ENCODE results near the gene MAJIN. TPM values are rescaled to one million over a fixed set of nuclear protein-coding genes. Genes with fewer than 3 reads are reported as not detected.

Gene MAJIN
- total RNA-seq, 2 experiments from 2014 or later = not detected

DNA sequence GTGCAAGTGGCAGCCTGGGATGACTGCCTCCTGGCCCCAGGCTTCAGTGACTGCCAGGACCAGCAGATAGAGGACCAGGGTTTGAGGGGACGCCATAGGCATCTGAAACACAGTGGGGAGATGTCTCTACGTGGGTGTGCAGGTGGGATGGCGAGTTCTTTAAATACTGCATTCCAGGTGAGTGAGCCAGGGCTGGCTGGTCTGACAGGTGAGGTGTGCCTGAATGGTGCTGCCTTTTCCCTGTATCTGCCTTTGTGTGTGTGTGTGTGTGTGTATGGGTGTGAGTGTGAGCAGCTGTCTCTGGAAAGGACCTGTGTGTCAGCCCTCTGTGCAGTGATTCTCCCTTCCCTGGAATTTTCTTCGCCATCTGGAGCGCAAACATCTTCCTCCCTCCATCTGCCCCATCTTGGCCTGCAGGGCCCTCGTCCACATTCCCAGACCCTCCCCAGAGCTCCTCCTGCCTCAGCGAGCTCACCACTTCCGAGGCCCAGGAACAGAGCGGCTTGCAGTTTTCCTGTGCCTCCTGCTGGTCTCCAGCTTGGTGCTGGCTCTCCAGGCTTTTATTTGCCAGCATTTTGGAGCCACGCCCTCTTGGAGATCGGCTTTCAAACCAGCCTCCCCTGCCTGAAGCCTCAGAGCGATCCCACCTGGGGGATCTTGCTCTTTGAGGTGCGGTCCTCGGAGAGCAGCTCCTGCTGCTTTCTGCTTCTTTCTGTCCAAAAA is 36.4 kb downstream of the MAJIN start, which contains the start of gene GPHA2:
TSS of gene GPHA2 (minus strand) at position 535 of the 723 bp plus-strand sequence. CDS start at position 102, 433 bp downstream.
- CTCF ChIA-PET = no interaction called here

DNA sequence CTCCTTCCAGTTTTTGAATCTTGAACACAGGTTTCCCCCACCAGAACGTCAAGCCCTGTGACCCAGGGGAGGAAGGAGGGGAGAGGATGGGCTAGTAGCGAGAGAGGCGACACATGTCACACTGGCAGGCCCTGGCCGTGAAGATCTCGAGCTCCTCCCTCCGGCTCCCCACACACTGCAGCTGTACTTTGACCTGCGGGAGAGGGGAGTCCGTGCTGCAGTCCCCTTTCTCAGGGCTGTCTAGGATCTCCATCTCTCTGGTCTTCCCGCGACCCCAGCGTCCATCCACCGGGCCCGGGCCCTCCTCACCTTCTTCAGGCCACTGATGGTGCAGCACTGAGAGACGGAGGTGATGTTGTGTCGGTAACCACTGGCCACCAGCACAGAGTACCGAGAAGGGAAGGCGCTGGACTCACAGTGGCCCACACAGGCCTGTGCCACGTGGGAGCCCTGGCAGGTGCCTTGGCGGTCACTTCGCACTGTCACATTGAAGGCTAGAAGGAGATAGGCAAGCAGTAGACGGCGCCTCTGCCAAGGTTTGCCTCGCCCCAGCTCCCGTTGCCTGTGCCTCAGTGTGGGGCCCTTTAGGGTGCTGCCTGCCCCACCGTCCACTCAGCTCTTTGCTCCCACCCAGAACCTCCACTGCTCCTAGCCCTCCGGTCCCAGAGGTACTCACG is 37.1 kb downstream of the MAJIN start:
- CTCF ChIA-PET = no interaction called here
- POLR2A ChIA-PET = no interaction called here

More for the DNA sequence above, 36.4 kb downstream of the MAJIN start, which contains the start of gene GPHA2:
- POLR2A ChIA-PET = no interaction called here

- ChIA-PET CTCF (interaction anchor here (0.8 kb wide), 1 partner anchor 9 kb away, joined by 3 read pairs; the partner anchor contains the start of gene PPP2R5B), POLR2A (no interaction called here)
Measured at GRCh38 chr11:64933935-64934681, 37.8 kb downstream of the MAJIN start.

GRCh38 chr11:64933213-64933934 is 38.5 kb downstream of the MAJIN start:
- ChIA-PET CTCF (interaction anchor here (0.8 kb wide), 1 partner anchor 9 kb away, joined by 3 read pairs; the partner anchor contains the start of gene PPP2R5B), POLR2A (no interaction called here)

DNA sequence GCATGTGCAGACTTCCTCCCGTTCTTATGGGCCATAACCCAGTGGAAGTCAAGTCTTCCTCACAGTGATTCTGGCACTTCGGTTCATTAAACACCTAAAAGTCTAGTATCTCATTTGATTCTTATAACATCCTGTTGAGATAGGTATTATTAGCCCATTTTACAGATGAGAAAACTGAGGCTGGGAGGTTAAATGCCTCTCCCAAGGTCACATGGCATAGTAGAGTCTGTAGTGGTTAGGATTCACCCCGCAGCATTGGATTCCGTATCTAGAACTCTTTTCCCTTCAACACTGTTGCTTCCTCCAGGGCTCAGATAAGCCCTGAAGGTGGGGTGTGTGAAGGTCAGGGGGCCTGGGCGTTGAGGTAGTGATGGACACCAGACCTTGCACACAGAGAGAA is 39.6 kb downstream of the MAJIN start:
- ChIA-PET POLR2A (no interaction called here), CTCF (no interaction called here)

DNA sequence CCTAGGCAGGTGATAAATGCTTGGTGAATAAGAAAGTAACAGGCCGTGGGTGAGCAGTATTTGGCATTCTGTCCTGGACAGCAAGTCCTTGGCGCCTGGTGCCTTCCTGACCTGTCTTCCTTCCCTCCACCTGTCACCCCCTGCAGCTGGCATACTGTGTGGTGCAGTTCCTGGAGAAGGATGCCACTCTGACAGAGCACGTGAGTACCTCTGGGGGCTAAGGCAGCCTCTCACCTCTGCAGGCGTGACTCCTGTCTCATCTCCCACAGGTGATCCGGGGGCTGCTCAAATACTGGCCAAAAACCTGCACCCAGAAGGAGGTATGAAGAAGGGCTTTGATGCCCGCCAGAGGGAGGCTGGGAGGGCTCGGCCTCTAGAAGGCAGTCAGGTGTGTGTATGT is 40.6 kb downstream of the MAJIN start:
- CTCF ChIA-PET = no interaction called here

DNA sequence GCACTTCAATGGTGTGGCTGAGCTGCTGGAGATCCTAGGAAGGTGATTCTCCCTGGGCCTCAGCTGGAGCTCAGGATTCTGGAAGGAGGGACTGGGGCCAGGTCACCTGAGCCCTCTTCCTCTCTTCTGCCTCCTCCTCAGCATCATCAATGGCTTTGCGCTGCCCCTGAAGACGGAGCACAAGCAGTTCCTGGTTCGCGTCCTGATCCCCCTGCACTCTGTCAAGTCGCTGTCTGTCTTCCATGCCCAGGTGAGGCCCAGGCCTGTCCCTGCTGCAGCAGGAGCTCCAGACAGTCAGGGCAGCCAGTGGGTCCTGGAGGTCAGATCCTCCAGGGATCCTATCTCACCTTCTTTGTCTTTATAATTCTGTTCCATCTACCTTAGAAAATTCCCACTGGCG is 41.6 kb downstream of the MAJIN start:
- ChIA-PET POLR2A (no interaction called here), CTCF (interaction anchor here (1.0 kb wide), 1 partner anchor 84 kb away, joined by 3 read pairs; the partner anchor contains the start of gene ARL2)

More for the DNA sequence above, 40.6 kb downstream of the MAJIN start:
- POLR2A ChIA-PET = no interaction called here

GRCh38 chr11:64929625-64930024 is 42.3 kb downstream of the MAJIN start:
- CTCF ChIA-PET = interaction anchor here (1.3 kb wide), 1 partner anchor 24 kb away, joined by 3 read pairs; no protein-coding TSS in a partner anchor
- POLR2A ChIA-PET = no interaction called here

GRCh38 chr11:64928957-64929356 is 43.0 kb downstream of the MAJIN start:
- ChIA-PET CTCF (interaction anchor here (1.3 kb wide), 1 partner anchor 24 kb away, joined by 3 read pairs; no protein-coding TSS in a partner anchor), POLR2A (no interaction called here)

- ChIA-PET POLR2A (no interaction called here), CTCF (interaction anchor here (1.3 to 1.7 kb wide), 3 partner anchors 39 to 187 kb away, joined by 3 to 5 read pairs (median 4); partner anchors contain the start of gene ARL2)
Measured at GRCh38 chr11:64926689-64927088, 45.2 kb downstream of the MAJIN start.

DNA sequence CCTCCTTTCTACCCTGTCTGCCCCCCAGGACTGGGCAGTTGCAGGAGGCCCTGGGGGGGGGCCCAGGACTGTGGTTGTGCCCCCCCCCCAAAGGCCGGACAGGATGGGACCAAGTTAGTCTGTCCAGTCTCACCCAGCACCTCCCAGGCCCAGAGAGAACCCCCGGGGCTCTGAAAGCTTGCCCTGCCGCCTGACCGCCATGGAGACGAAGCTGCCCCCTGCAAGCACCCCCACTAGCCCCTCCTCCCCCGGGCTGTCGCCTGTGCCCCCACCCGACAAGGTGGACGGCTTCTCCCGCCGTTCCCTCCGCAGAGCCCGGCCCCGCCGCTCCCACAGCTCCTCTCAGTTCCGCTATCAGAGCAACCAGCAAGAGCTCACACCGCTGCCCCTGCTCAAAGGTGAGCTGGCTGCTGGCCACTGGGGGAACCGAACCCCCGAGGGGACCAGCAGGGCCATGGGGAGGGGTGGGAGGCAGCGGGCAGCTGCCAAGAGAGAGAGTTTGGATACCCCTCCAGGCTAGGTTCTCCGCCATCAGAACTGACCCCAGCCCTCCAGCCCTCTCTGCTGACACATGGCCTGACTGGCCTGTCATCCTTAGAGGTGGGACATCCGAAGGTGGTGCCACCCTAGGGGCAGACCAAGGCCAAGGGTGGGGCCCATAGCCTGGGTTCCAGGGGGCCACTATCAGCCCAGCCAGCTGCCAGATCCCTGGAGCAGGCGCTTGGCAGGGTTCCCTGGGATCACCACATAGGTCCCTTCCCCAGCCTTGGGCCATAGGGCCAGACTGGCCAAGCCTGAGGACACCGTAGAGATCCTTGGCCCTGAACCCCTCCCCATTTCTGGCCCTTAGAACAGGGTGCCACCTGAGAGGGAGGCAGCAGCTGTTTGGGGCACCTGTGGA is 46.1 kb downstream of the MAJIN start:
- CTCF ChIA-PET = interaction anchor here (1.1 to 1.7 kb wide), 5 partner anchors 8 to 88 kb away, joined by 3 to 5 read pairs (median 3); partner anchors contain the start of genes ARL2 and CDC42BPG
- POLR2A ChIA-PET = interaction anchor here (0.6 kb wide), 1 partner anchor 193 kb away, joined by 3 read pairs; no protein-coding TSS in a partner anchor

DNA sequence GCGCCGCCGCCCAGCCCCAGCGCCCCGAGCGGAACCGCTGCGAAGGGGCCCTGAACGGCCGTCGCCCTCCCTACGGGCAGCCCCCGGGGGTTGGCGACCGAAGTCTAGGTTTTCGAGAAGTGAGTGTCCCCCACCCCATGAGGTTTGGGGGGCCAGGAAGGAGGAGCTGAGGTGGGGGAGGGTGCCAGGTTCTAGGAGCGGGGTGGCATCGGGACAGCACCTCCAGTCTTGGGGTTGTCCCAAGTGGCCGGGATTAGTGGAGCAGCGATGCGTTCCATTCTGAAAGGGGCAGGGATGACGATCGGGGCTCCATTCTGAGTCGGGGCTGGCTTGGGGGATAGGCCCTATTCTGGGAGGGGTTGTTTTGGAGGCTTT is 47.0 kb downstream of the MAJIN start:
- POLR2A ChIA-PET = interaction anchor here (0.7 to 1.0 kb wide), 2 partner anchors 40 to 46 kb away, joined by 3 to 4 read pairs; partner anchors contain the start of gene EHD1
- CTCF ChIA-PET = interaction anchor here (1.0 to 1.7 kb wide), 5 partner anchors 9 to 89 kb away, joined by 3 to 4 read pairs (median 3); partner anchors contain the start of genes ARL2 and CDC42BPG

DNA sequence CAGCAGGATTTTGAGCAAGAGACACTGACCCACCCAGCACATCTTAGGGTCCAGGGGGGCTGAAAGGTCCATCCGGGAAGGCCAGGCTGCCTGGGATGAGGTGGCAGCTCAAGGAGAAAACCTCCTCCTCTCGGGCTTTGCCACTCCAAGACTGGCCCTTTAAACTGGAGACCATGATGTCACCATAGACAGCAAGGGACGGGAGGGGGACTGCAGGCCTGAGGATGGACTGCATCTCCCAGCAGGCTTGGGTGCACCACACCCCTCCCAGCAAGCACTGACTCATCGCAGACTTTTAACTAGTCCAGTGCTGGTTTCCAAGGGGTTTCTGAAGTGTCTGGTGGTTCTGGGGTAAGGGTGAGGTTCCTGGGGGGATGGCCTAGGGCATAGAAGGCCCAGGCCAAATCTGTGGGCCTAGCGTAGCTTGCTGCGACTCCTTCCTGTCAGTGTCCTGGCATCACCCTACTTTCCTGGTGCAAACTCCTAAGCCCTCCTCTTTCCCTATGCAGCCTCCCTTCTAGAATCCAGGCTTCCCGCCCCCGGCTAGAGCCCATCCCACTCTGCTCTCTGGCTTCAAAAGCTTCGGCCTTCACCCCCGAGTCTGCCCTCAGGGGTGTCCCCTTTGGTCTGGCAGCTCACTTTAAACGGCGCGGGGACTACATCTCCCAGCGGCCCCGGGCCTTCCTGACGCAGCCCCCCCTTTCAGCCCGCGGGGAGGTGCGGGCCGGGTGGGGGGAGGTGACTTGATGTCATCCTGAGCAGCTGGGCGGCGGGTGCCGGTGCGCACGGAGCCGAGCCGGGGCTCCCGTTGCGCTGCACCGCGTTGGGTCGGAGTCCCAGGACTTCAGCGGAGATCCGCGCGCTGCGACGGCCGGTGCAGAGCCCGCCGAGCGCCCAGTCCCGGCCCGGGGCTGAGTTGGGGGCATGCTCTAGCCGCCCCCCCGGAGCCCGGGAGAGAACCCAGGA is 47.7 kb downstream of the MAJIN start, which contains the start of gene PPP2R5B:
TSS of gene PPP2R5B (plus strand) at position 746 of the 966 bp plus-strand sequence. CDS start 1,046 bp downstream, outside the sequence.
- POLR2A ChIA-PET = interaction anchor here (0.7 to 1.0 kb wide), 2 partner anchors 41 to 45 kb away, joined by 3 to 4 read pairs; partner anchors contain the start of gene EHD1
- CTCF ChIA-PET = interaction anchor here (0.5 to 1.5 kb wide), 9 partner anchors 9 to 155 kb away, joined by 3 read pairs; partner anchors contain the start of gene CDC42BPG

- POLR2A ChIA-PET = no interaction called here
- CTCF ChIA-PET = interaction anchor here (0.9 to 1.1 kb wide), 2 partner anchors 11 to 105 kb away, joined by 3 read pairs; no protein-coding TSS in a partner anchor
Measured at GRCh38 chr11:64923151-64923661, 48.7 kb downstream of the MAJIN start.

- CTCF ChIA-PET = interaction anchor here (1.2 kb wide), 1 partner anchor 93 kb away, joined by 5 read pairs; the partner anchor contains the start of gene ARL2
- POLR2A ChIA-PET = no interaction called here
Measured at GRCh38 chr11:64921384-64921783, 50.5 kb downstream of the MAJIN start.

DNA sequence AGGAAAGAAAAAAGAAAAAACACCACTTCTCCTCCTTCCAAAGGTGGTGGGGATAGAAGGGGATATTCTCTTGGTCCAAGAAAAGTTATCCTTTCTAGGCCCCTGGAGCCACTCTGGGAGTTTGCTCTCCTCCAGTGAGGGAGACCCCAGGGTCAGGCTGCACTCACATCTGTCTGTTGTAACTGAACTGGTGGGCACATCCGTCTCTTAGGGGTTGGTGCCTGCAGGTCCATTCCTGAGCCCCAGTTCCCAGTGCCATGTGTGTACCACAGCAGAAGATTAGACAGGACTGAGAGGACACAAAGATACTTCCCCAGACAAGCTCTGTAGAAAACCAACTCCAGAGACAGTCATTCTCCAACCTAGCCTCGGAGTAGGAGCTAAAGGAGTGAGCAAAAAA is 51.8 kb downstream of the MAJIN start:
- ChIA-PET CTCF (interaction anchor here (1.2 kb wide), 1 partner anchor 94 kb away, joined by 5 read pairs; the partner anchor contains the start of gene ARL2), POLR2A (no interaction called here)

All from activated CD8-positive, alpha-beta memory T cell treated with anti-CD3 and anti-CD28 coated beads for 36 hours (primary cell).